Endothelial cell of umbilical vein (primary cell): ENCODE measurements around the gene IGFL2.

ENCODE experiments used
- EZH2 ChIP-seq: IDR thresholded peaks from 2 replicates; pipeline ENCODE4 v1.6.1; 2012; ENCODE audit warnings: borderline replicate concordance, low read depth, mild to moderate bottlenecking, moderate library complexity, low read length, inconsistent platforms; ENCODE audit not compliant: severe bottlenecking
- FOS ChIP-seq: IDR thresholded peaks from 2 replicates; pipeline ENCODE4 v1.6.1; 2011; ENCODE audit warnings: mild to moderate bottlenecking, low read length, moderate library complexity, borderline replicate concordance; ENCODE audit not compliant: insufficient read depth
- JUN ChIP-seq: IDR thresholded peaks from 2 replicates; pipeline ENCODE4 v1.6.1; 2011; ENCODE audit warnings: borderline replicate concordance, low read depth; ENCODE audit not compliant: insufficient read length, insufficient read depth
- MYC ChIP-seq: IDR thresholded peaks from one replicate; pipeline ENCODE4 v1.6.1; 2011; ENCODE audit warnings: mild to moderate bottlenecking, low read depth, low read length
- POLR2A ChIP-seq: IDR thresholded peaks from 2 replicates; pipeline ENCODE4 v1.6.1; 2012; ENCODE audit warnings: low read depth, mild to moderate bottlenecking, control low read depth, low read length
- POLR2AphosphoS5 ChIP-seq: IDR thresholded peaks from 2 replicates; pipeline ENCODE4 v1.6.1; 2012; ENCODE audit warnings: low read depth, mild to moderate bottlenecking, control low read depth, low read length, moderate library complexity; ENCODE audit not compliant: insufficient read depth
- TF ChIP-seq, protein P1 (sequence below), 2 donors: IDR thresholded peaks; 1 replicate in 1 of 2; 2 replicates in 1 of 2; pipeline ENCODE4 v1.5.1; 2011; ENCODE audit warnings: low read length in 2 of 2, mild to moderate bottlenecking in 2 of 2, moderate library complexity in 2 of 2, control low read depth in 1 of 2, inconsistent platforms in 1 of 2, low read depth in 1 of 2; ENCODE audit not compliant: insufficient read depth in 1 of 2; ENCODE audit errors: extremely low read depth in 1 of 2
- TF ChIP-seq, protein P2 (sequence below): IDR thresholded peaks from 2 replicates; pipeline ENCODE4 v1.6.1; 2011; ENCODE audit not compliant: insufficient read depth, insufficient read length

DNA sequence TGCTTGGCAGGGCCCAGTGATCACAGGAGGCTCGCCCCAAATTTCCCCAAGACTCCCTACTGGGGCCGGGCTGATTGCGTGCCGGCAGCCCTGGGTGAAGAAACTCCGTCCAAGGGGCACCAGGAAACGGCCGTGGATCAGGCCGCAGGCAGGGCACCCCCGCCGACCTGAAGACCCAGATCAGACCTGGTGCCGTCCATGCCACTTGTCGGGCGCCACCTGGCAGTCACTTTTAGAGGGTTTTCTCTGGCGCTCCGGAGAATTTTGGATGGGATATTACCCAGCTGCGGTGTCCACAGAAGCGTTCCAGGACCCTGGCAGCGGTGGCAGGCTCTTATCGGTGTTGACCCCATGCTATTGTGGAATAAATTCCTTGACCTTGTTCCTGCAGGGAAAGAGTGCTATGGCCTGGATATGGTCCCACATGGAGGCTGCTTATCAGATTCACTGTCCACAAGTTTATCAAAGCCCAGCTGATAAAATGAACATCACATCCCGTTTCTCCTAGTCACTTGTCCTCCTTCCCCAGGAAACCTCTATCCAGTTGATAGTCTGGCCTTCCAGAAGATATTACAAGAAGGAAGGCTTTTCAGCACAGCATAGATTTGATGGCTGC lies 38.2 kb downstream of the IGFL2 start:
- TF ChIP-seq EZH2 (no peak), POLR2A (no peak), POLR2AphosphoS5 (no peak), FOS (no peak), JUN (no peak), MYC (no peak)
- TF ChIP-seq, protein P1, sequence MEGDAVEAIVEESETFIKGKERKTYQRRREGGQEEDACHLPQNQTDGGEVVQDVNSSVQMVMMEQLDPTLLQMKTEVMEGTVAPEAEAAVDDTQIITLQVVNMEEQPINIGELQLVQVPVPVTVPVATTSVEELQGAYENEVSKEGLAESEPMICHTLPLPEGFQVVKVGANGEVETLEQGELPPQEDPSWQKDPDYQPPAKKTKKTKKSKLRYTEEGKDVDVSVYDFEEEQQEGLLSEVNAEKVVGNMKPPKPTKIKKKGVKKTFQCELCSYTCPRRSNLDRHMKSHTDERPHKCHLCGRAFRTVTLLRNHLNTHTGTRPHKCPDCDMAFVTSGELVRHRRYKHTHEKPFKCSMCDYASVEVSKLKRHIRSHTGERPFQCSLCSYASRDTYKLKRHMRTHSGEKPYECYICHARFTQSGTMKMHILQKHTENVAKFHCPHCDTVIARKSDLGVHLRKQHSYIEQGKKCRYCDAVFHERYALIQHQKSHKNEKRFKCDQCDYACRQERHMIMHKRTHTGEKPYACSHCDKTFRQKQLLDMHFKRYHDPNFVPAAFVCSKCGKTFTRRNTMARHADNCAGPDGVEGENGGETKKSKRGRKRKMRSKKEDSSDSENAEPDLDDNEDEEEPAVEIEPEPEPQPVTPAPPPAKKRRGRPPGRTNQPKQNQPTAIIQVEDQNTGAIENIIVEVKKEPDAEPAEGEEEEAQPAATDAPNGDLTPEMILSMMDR (IDR thresholded peaks at IDR 0.05; ENCODE audit: extremely low read depth in 1 of 2, insufficient read depth in 1 of 2, low read depth in 1 of 2, low read length in 2 of 2), result no peak
- TF ChIP-seq, protein P2, sequence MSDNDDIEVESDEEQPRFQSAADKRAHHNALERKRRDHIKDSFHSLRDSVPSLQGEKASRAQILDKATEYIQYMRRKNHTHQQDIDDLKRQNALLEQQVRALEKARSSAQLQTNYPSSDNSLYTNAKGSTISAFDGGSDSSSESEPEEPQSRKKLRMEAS, result no peak
